NB4 (cell line): Measurements from ENCODE around the gene THRAP3.

Source experiments
- POLR2A ChIP-seq: IDR thresholded peaks from 2 replicates; pipeline ENCODE4 v1.6.1; 2011; ENCODE audit warnings: mild to moderate bottlenecking; ENCODE audit not compliant: insufficient read length; ENCODE audit errors: extremely low read depth
- TF ChIP-seq, protein P1 (sequence below): IDR thresholded peaks from one replicate; pipeline ENCODE4 v1.5.1; 2012; ENCODE audit warnings: low read depth, low read length

DNA sequence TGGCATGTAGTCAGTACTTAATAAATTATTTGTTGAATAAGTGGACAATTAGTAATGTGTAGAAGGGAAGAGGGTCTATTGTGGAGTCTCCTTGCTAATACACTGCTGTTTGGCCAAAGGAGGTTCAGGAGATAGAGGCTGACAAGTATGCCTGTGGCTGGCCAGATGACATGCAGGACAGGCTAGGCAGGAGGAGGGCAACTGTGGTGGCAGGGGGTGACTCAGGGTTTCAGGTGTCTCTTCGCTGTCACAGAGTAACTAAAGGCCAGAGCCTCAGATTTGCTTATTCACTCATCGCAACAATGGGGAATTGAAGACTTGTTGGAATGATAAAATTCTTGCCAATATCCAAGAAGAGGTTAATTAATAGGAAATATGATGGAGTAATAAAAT, 33.1 kb downstream of the THRAP3 start:
- TF ChIP-seq, protein P1, sequence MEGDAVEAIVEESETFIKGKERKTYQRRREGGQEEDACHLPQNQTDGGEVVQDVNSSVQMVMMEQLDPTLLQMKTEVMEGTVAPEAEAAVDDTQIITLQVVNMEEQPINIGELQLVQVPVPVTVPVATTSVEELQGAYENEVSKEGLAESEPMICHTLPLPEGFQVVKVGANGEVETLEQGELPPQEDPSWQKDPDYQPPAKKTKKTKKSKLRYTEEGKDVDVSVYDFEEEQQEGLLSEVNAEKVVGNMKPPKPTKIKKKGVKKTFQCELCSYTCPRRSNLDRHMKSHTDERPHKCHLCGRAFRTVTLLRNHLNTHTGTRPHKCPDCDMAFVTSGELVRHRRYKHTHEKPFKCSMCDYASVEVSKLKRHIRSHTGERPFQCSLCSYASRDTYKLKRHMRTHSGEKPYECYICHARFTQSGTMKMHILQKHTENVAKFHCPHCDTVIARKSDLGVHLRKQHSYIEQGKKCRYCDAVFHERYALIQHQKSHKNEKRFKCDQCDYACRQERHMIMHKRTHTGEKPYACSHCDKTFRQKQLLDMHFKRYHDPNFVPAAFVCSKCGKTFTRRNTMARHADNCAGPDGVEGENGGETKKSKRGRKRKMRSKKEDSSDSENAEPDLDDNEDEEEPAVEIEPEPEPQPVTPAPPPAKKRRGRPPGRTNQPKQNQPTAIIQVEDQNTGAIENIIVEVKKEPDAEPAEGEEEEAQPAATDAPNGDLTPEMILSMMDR = no peak
- TF ChIP-seq POLR2A = no peak
